GM18499 (cell line): Measurements from ENCODE around the gene PLSCR3.

Source experiments
- ATAC-seq: cut with Tn5 transposase; IDR thresholded peaks from one replicate; pipeline ENCODE4 v1.9.1; 2021; ENCODE audit warnings: moderate number of reproducible peaks; ENCODE audit not compliant: insufficient read depth, unreplicated experiment

Gene PLSCR3

DNA sequence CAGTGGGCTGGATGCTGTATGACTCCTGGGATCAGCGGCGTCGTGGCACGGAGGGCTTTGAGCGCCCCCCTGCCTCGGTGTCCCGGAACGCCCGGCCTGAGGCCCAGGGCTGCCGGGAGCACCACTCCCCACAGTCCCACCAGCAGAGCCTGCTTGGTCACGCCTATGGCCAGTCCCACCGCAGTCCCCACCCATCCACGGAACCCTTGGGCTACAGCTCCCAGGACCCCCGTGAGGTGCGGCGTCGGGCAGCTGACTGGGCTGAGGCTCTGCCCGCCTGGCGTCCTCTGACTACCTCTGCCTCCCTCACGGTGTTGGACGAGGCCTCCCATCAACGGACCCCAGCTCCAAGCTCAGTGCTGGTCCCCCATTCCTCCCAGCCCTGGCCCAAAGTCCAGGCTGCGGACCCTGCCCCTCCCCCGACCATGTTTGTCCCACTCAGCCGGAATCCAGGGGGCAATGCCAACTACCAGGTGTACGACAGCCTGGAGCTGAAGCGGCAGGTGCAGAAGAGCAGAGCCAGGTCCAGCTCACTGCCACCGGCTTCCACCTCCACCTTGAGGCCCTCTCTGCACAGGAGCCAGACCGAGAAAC, 32.7 kb upstream of the PLSCR3 start:
- ATAC-seq, result no peak

- ATAC-seq, result no peak
Observed at GRCh38 chr17:7426203-7426863, 32.0 kb upstream of the PLSCR3 start.

DNA sequence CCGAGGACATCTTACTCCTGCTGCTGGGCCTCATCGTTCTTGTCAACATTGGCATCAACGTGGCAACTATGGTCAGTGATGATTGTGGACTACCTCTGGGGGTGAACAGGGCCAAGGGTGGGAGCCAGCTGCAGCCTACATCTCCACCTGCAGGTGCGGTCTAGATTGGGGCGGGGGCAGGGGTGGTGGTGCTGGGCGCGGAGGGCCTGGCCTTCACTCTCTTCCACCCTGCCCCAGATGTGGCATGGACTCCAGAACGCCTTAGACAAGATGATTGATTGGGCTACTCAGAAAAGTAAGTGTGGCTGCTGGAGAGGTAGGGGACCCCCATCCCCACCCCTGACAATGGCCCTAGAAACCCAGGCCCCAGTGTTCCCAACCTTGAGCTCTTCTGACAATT, 31.4 kb upstream of the PLSCR3 start:
- ATAC-seq, result no peak

DNA sequence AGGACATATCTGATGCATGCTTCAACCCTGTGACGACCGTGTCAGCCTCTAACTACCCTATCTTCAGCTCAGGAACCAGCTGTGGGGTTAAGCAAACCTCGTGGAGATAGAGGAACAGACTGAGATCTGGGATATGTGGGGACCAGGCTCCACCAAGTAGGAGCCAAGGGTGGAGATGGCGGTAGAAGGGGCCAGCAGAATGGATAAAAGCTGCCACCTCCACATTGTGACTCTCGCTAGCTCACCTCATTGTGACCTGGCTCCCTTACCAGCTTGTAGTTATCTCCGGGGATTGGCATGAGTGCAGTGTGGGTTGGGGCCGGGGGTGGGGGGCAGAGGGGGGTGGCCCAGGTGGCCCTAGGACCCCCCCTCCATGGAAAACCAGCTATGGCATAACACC, 31.0 kb upstream of the PLSCR3 start, which contains the start of gene SPEM2:
Gene SPEM2, plus strand, starts transcription at position 301 of the 400 bp plus-strand sequence. Its CDS starts 73 bp downstream, at position 374.
- ATAC-seq, result no peak

DNA sequence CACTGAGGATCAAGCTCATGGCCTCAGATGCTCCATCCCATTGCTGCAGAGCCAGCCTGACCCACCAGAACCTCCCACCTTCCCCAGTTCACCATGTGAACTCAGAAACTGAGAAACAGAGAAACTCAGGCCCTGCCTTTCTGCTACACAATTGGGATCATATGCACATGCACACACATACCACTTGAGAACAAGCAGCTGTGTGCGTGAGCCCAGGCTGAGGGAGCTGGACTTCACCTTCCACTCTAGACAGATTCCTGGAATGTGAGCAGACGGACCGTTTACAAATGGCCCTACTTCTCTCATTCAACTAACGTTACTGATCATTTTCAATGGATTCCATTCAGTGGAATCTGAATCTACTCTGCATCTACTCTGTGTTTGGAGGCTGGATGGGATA, 29.4 kb upstream of the PLSCR3 start:
- ATAC-seq, result no peak

- ATAC-seq, result no peak
Observed at GRCh38 chr17:7421186-7421585, 26.9 kb upstream of the PLSCR3 start.

DNA sequence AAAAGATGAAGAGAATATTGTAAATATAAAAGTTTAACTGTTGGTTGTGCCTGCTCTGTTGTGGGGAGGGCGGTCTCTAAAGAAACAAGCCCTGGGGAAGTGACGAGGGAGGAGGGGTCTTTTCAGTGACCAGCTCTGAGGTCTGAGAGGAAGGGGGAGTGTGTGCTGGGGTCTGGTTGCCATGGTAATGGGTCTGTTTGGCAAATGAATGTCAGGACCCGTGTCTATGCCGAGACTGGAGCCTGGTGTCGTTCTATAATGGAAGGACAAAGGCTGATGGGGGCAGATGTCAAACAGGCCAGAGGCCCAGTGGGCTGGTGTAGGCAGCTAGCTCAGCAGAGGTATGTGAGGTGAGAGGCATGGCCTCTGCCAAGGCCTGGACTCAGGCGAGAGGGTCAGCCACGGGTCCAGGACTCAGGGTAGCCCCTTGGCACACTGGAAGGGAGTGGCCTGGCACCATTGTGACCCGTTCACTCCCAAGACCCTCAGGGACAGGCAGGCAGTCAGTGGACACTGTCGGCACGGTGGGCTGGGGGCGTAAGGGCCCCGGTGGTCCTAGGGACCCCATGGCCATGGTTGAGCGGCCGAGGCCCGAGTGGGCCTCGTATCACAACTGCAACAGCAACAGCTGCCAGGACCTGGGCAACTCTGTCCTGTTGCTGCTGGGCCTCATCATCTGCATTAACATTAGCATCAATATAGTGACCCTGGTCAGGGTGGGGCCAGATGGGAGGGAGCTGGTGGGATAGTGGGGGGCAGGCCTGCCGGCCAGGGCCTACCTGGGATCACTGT, 25.7 kb upstream of the PLSCR3 start, which contains the start of gene SPEM1:
Gene SPEM1, plus strand, starts transcription at position 506 of the 792 bp plus-strand sequence. Its CDS starts 61 bp downstream, at position 567.
- ATAC-seq, result no peak

GRCh38 chr17:7418472-7419152, 24.3 kb upstream of the PLSCR3 start:
- no peak for ATAC-seq

DNA sequence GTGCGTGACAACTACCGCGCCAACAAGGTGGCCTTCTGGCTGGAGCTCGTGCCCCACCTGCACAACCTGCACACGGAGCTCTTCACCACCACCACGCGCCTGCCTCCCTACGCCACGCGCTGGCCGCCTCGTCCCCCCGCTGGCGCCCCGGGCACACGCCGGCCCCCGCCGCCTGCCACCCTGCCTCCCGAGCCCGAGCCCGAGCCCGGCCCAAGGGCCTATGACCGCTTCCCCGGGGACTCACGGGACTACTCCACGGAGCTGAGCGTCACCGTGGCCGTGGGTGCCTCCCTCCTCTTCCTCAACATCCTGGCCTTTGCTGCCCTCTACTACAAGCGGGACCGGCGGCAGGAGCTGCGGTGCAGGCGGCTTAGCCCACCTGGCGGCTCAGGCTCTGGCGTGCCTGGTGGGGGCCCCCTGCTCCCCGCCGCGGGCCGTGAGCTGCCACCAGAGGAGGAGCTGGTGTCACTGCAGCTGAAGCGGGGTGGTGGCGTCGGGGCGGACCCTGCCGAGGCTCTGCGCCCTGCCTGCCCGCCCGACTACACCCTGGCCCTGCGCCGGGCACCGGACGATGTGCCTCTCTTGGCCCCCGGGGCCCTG, 22.8 kb upstream of the PLSCR3 start:
- ATAC-seq, result no peak

DNA sequence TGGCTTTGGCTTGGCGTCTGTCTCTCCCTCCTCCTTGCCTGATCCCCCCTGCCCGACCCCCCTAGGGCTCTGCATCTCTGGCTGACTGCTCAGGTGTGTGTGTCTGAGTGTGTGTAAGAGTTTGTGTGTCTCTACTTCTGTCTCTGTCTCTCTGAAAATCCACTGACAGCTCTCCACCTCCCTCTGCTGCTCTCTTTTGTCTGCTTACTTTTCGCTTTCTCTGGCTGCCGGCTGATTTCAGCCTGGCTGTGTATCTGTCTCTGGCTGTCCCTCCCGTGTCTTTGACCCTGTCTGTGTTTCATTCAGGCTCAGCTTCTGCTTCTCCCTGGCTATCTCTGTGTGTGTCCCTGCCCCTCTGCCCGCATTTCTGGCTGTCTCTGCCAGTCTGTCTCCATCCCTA, 22.0 kb upstream of the PLSCR3 start:
- no peak for ATAC-seq

DNA sequence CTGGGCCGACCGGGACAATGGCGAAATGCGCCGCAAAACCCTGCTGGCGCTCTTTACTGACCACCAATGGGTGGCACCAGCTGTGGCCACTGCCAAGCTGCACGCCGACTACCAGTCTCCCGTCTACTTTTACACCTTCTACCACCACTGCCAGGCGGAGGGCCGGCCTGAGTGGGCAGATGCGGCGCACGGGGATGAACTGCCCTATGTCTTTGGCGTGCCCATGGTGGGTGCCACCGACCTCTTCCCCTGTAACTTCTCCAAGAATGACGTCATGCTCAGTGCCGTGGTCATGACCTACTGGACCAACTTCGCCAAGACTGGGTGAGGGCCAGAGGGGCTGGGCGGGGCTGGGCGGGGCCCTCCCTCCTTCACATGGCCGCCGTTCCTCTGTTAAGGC, 21.5 kb upstream of the PLSCR3 start:
- no peak for ATAC-seq

DNA sequence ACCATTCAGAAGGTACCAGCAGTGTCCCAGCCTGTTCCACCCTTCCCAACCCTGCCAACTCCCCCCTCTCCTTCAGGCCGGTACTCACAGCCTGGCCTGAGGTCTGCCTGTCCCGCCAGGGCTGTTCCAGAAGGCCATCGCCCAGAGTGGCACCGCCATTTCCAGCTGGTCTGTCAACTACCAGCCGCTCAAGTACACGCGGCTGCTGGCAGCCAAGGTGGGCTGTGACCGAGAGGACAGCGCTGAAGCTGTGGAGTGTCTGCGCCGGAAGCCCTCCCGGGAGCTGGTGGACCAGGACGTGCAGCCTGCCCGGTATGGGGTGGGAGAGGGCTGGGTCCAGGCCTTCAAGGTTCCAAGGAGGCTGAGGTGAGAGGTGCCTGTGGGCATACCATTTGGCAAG, 20.5 kb upstream of the PLSCR3 start:
- no peak for ATAC-seq

DNA sequence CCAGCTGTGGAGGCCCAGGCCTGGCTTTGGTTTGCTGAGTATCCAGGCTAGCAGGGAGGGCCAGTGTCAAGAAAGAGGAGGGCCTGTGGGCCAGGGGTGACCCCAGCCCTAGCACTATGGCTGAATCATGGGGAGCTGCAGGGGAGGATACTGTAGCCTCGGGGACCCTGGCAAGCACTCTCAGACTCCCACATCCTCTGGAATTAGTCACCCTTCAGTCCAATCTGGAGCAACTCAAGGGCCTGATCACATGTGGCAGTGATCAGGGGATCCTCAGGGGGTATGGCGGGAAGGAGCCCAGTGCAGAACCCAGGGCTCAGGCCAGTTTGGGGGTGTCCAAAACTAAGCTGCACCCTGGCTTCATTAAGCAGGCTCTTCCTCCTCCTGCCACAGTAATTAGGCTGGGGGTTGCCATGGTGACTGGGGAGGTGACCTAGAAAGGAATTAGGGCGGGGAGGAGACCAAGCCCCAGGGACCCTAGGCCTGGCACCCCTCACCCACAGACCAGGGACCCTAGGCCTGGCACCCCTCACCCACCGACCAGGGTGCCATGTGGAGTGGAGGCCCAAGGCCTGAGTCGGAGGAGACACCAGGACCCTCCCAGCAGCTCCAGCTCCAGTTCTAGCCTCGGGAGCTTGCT, 19.1 kb upstream of the PLSCR3 start:
- ATAC-seq, result no peak

- no peak for ATAC-seq
Observed at GRCh38 chr17:7411427-7411750, 17.1 kb upstream of the PLSCR3 start.

DNA sequence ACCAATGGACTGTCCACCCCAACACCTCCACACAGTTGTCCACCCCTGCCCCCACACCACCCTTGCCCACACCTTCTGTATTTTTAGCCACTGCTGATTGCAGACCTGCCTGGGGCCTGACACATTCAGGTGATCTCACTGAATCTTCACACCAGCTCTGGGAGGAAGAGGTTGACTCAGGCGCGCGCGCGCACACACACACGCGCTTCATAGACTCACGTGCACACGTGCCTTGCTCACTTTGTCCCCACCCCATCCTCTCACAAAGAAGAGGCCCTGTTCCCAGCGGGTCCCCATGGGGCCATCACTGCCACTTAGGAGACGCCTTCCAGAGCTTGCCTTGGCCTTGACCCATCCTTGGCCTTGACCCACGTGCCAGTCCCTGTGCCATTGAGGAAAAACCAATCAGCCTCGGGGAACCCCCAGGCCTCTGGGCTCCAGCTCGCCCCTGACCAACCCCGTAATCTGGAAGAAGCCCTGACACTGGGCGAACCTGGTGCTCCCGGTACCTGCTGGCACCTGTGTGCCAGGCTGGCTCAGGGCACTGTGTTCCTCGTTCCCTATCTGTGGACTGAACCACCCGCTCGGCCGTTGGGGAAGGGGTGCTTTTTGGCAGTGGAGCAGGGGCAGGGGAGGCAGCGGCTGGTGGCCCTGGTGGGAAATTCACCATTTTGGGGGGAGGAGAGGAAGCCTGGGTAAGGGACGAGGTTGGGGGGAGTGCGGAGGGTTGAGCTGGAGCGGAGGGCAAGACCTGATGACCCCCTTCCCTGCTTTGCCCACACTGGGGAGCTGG, 16.5 kb upstream of the PLSCR3 start:
- ATAC-seq, result no peak

DNA sequence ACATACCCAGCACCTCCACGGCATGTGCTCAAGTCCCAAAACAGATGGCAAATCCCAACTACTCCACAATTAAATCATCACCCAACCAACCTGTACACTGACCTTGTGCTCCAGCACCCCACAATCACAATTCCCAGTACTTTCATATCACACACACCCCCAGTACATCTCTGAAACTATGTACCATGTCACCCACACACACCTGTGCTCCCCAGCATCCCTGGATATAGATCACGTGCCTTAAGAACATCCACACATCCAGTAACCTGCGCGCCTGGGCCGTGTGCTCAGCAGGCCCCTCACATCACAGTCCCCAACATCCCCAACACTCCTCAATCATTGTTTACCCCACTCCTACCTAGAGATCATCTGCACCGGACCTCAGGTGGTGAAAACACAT, 15.4 kb upstream of the PLSCR3 start:
- no peak for ATAC-seq

DNA sequence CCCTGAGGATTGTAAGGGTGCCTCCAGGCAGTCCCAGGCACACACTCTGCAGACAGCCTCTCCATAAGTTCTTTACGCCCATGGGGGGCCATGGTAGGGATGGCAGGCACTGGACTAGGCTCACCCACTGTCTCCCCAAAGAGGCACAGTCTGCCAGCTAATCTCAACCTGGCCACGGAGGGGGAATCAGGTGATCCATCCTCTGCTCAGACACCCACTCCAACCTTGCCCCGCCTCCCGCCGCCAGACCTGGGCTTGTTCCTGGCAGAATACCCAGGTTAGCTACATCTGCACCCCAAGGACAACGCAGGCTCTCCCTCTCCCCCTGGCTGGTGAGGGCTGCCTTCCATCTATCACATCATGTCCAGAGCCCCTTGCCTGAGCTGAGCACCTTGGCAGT, 14.5 kb upstream of the PLSCR3 start:
- ATAC-seq, result no peak

DNA sequence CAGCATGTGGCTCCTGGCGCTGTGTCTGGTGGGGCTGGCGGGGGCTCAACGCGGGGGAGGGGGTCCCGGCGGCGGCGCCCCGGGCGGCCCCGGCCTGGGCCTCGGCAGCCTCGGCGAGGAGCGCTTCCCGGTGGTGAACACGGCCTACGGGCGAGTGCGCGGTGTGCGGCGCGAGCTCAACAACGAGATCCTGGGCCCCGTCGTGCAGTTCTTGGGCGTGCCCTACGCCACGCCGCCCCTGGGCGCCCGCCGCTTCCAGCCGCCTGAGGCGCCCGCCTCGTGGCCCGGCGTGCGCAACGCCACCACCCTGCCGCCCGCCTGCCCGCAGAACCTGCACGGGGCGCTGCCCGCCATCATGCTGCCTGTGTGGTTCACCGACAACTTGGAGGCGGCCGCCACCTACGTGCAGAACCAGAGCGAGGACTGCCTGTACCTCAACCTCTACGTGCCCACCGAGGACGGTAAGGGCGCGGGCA, 14.0 kb upstream of the PLSCR3 start:
- ATAC-seq, result no peak
